ENCODE measurements around the gene C9orf50.

DNA sequence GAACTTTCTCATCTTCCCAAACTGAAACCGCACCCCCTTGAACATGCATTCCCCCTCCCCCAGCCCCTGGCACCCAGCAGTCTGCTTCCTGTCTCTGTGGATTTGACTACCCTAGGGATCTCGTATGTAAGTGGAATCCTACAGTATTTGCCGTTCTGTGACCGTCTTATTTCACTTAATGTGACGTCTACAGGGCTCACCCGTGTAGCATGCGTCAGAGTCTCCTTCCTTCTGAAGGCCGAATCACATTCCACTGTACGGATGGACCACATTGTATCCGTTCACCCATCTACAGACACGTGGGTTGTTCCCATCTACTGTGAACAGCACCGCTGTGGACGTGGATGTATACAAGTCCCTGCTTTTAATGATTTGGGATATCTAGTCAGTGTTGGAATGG lies 49.0 kb upstream of the C9orf50 start:
- TF ChIP-seq, protein P1, sequence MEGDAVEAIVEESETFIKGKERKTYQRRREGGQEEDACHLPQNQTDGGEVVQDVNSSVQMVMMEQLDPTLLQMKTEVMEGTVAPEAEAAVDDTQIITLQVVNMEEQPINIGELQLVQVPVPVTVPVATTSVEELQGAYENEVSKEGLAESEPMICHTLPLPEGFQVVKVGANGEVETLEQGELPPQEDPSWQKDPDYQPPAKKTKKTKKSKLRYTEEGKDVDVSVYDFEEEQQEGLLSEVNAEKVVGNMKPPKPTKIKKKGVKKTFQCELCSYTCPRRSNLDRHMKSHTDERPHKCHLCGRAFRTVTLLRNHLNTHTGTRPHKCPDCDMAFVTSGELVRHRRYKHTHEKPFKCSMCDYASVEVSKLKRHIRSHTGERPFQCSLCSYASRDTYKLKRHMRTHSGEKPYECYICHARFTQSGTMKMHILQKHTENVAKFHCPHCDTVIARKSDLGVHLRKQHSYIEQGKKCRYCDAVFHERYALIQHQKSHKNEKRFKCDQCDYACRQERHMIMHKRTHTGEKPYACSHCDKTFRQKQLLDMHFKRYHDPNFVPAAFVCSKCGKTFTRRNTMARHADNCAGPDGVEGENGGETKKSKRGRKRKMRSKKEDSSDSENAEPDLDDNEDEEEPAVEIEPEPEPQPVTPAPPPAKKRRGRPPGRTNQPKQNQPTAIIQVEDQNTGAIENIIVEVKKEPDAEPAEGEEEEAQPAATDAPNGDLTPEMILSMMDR (IDR thresholded peaks at IDR 0.05) = no peak
- TF ChIP-seq POLR2A (IDR thresholded peaks at IDR 0.05; ENCODE audit: low read length) (no peak), RAD21 (conservative IDR thresholded peaks at IDR 0.05 in 1 of 2, IDR thresholded peaks at IDR 0.05 in 1 of 2) (no peak), CEBPB (IDR thresholded peaks at IDR 0.05) (no peak), ZNF302 (CRISPR knock-in tag; IDR thresholded peaks at IDR 0.05) (no peak), RCOR1 (IDR thresholded peaks at IDR 0.05; ENCODE audit: low read depth, low read length) (no peak)

Measured in A549 (cell line).